HG02852 (cell line): ENCODE measurements around the gene DIAPH2.
A peak's percentile ranks its signal among the peaks of the same experiment; 100 is the strongest.
"Not testable (repeated sequence)": the region's sequence is repeated elsewhere in the genome, so short reads cannot be mapped to it uniquely, and the experiment has no call there.

ENCODE experiments used
- ATAC-seq: cut with Tn5 transposase; IDR thresholded peaks from one replicate; pipeline ENCODE4 v1.9.1; 2021; ENCODE audit warnings: mild to moderate bottlenecking, moderate library complexity; ENCODE audit not compliant: unreplicated experiment

DIAPH2 gene

DNA sequence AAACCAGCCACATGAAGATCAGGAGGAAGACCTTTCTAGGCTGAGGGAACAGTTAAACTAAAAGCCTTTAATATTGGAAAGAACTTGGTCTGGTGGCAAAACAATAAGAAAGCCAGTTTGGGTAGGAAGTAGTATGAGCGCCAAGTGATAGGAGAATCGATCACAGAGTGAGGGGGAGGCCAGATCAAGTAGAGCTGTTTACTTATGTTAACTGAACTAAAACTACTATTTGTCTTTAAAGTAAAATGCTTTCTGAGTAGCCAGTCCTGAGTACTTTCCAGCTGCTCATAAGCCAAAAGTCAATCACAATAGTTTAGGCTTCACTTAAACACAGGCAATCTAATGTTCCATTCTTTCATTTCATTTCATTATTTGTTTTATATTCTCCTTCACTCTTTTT is 136.3 kb downstream of the DIAPH2 start:
- ATAC-seq, result no peak

GRCh38 chrX:96824166-96824565 is 139.5 kb downstream of the DIAPH2 start:
- no peak for ATAC-seq

GRCh38 chrX:96833333-96833732 is 148.7 kb downstream of the DIAPH2 start:
- no peak for ATAC-seq

DNA sequence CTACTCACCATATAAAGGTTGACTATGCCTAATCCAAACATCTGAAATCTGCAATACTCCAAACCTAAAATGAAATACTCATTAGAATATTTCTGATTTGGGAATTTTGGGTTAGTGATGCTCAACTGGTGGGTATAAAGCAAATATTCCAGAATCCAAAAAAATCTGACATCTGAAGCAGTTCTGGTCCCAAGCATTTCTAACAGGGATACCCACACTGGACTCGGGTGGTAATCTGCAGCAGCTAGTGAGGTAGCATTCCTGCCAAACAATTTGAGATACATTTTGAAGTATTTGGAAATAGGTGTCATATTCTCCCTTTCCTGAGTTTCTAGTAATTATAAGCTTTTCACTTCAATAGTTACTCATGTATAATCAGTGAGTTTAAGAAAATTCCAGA is 149.5 kb downstream of the DIAPH2 start:
- no peak for ATAC-seq

GRCh38 chrX:96835660-96836289 is 151.1 kb downstream of the DIAPH2 start:
- peak; percentile 74 for ATAC-seq

GRCh38 chrX:96837808-96838207 is 153.2 kb downstream of the DIAPH2 start:
- ATAC-seq, result no peak

DNA sequence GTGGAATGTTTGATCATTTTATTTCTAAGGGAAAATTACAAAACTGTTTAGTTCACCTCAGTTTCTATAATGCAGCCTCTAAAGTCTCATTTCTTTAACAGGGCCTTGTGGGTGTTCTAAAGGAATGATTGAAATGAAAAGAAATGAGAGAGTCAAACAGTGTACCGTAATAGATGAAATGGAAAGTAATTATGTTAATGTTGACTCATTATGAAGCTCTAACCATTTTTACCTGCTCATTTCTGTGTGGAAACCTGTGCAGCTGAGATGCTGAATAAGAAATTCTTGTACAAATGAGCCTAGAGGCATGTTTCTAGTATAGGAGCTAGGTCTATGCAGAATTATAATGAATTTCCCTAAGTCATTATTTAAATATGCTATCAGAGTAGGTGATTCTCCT is 153.9 kb downstream of the DIAPH2 start:
- ATAC-seq, result peak; percentile 25

DNA sequence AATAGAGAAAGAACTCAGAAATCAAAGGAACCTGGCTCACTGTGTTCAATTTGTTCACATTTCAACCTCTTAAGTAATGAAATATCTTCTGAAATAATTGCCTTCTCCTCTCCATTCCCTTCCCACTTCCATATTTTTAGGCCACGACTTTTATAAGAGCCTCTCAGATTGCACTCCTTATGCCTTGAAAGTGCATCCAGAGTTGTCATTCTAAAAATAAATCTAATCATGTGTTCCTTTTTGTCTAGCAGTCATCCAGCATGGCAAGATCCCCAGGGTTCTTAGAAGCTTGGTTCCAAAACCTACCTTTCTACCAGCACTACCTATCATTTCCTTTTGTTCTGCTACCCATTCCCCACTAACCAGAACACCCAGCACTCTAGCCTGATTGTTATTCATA is 156.7 kb downstream of the DIAPH2 start:
- no peak for ATAC-seq

GRCh38 chrX:96841866-96842265 is 157.2 kb downstream of the DIAPH2 start:
- not testable (repeated sequence) for ATAC-seq

DNA sequence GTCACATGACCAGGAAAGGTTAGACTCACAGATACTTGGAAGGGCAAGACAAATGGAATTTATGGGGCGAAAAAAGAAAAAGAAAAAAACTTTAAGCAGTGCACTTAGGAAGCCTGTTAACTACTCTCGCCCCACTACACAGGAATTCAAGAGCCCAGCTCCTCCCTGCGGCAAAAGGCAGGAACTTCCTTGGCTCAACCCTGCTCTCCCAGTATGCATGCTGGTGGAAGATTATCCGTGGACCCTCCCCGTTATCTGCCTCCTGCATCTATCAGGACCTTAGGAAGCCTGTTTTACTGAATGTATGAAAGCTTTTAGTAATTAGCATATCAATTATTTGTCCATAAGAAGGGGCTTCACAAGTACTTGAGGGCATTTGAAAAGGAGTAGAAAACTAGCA is 158.9 kb downstream of the DIAPH2 start:
- ATAC-seq, result no peak

- no peak for ATAC-seq
Observed at GRCh38 chrX:96846841-96847240, 162.2 kb downstream of the DIAPH2 start.

GRCh38 chrX:96859422-96859821 is 174.8 kb downstream of the DIAPH2 start:
- ATAC-seq, result not testable (repeated sequence)

DNA sequence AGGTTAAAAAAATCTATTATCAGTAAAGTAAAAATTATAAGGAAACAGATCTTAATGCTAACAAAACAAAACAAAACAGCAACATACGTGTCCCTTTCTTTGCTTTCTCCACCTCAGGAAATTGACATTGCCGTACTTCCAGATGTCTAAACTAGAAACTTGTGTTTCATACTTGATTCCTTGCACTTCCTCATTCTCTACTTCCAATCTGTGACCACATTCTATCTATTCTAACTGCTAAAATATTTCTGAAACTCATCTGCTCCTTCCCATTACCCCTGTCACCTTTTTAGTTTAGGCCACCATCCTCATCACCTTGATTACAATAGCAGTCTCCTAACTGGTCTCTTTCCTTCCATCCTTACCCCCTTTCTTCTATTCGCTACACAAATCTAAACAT is 176.6 kb downstream of the DIAPH2 start:
- ATAC-seq, result peak; percentile 76

- ATAC-seq, result peak; percentile 50
Observed at GRCh38 chrX:96861661-96862060, 177.0 kb downstream of the DIAPH2 start.

- ATAC-seq, result no peak
Observed at GRCh38 chrX:96883608-96884007, 199.0 kb downstream of the DIAPH2 start, which contains the start of gene RPA4. RPA4 (plus strand) TSS chrX:96883908; CDS start chrX:96884311, 403 bp downstream.

- no peak for ATAC-seq
Observed at GRCh38 chrX:96884027-96884426, 199.4 kb downstream of the DIAPH2 start.

DNA sequence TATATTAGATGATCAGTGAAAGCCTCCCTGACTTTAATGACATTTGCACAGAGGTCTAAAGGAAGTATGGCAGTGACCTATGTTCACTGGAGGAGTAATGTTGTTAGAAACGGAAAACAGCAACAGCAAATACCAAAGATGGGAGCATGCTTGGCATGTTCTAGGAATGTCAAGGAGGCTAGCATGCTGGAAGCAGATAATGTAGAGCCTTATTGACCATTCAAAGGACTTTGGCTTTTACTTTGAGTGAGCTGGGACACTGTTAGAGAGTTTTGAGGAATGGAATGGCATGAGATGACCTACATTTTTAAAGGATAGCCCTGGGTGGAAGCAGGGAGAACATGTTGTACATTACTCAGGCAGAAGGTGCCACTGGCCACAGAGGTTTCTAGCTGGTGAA is 205.1 kb downstream of the DIAPH2 start:
- ATAC-seq, result no peak

DNA sequence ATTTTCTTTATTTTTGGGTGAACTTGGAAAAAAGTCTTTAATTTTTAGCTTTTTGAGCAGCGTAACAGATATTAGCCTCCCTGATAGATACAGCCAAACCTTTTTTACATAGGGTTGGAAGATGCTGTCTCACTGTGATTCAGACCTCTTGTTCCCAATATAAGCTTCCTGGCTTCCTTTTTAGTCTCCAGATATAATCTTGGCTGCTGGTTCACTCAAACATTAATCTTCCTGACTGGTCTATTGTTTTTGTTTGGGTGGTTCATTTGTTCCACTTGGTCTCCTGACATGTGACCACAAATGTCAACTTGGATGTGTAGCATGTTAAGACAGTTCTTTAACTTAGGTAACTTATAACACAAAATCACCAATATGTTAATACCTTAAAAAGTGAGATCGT is 222.1 kb downstream of the DIAPH2 start:
- ATAC-seq, result no peak

- no peak for ATAC-seq
Observed at GRCh38 chrX:96907516-96908272, 223.1 kb downstream of the DIAPH2 start.

DNA sequence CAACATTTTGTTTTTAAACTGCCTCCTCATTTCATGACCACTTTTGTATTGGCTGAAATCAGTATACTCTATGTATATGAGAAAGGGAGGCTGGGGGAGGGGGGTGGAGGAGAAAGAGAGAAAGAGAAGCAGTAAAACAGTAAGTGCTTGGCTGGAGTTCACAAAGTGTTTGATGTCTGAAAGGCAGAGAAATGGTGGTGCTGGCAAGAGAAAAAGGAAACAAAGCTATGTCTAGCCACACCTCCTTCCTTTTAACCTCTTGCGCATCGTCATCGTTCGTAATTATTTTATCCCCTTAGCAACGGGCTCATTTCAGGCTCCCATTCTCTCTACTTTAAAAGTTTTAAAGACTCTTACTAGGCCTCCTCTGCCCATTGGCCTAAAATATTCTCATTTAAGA is 224.6 kb downstream of the DIAPH2 start:
- no peak for ATAC-seq

DNA sequence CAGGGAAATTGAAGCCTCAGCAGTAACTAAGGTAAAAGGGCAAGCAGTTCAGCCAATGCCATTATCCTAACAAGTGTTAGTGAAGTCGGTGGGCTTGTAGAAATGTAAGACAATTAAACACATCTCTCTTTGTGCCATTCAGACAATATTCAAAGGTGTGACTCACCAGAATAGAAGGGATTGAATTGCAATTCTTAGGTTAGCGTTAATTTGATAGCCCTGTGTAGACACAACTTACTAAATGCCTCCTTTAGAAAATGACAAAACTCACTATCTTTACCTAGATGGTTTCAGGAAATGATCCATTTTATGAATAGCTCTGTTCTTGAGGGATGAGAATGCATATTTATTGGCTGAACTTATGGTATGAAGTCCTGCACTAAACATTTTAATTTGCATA is 234.2 kb downstream of the DIAPH2 start:
- ATAC-seq, result no peak

GRCh38 chrX:96919672-96920071 is 235.0 kb downstream of the DIAPH2 start:
- no peak for ATAC-seq

GRCh38 chrX:96924581-96924980 is 239.9 kb downstream of the DIAPH2 start:
- ATAC-seq, result no peak
